ENCODE data around the gene NEK6. TPM values are rescaled to one million over a fixed set of nuclear protein-coding genes. Genes with fewer than 3 reads are reported as not detected.

The NEK6 gene
- total RNA-seq, 1 experiment from 2014 or later = 66.6 TPM

DNA sequence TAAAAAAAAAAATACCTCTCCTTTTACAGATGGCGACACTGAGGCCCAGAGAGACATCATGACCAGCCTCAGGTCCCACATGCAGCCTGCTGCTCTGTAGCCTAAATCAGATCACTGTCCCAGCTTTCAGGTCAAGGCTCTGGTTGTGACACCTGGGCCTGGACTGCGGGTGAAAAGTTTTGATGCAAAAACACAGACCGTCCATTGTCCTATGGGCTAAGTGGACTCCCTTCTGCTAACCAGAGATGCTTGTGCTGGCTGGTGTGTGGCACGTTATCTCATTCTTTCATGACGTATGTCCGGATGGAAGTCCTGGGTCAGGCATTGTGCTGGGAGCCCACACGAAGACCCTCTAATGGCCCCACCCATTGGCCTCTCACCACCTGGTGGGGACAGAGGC, 7.8 kb downstream of the NEK6 start:
- H3K27ac Mint-ChIP-seq (ENCODE audit: unreplicated experiment) = peak overlapping the region; percentile 61
- ChIA-PET POLR2A (no interaction called here), CTCF (no interaction called here)
- peaks cover 31% of the 10 kb centered on the region for H3K4me1 ChIP-seq
- TF ChIP-seq, protein P1, sequence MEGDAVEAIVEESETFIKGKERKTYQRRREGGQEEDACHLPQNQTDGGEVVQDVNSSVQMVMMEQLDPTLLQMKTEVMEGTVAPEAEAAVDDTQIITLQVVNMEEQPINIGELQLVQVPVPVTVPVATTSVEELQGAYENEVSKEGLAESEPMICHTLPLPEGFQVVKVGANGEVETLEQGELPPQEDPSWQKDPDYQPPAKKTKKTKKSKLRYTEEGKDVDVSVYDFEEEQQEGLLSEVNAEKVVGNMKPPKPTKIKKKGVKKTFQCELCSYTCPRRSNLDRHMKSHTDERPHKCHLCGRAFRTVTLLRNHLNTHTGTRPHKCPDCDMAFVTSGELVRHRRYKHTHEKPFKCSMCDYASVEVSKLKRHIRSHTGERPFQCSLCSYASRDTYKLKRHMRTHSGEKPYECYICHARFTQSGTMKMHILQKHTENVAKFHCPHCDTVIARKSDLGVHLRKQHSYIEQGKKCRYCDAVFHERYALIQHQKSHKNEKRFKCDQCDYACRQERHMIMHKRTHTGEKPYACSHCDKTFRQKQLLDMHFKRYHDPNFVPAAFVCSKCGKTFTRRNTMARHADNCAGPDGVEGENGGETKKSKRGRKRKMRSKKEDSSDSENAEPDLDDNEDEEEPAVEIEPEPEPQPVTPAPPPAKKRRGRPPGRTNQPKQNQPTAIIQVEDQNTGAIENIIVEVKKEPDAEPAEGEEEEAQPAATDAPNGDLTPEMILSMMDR (IDR thresholded peaks at IDR 0.05; ENCODE audit: insufficient read depth in 1 of 2, low read depth in 1 of 2, low read length in 1 of 2, severe bottlenecking in 1 of 2, unreplicated experiment in 1 of 2) = no peak
- no TSS peak for BruUV-seq (replicated peaks)
- no peaks in the 10 kb centered on the region for H3K9me3 ChIP-seq
- H3K27me3 Mint-ChIP-seq (ENCODE audit: insufficient read depth, unreplicated experiment) = no peaks in the 10 kb centered on the region
- no peaks in the 10 kb centered on the region for H3K9me3 Mint-ChIP-seq (ENCODE audit: unreplicated experiment)
- no peak for DNase-seq
- H3K36me3 Mint-ChIP-seq (ENCODE audit: insufficient read depth, unreplicated experiment) = peaks cover 21% of the 10 kb centered on the region
- H3K27me3 ChIP-seq (replicated peaks; ENCODE audit: control insufficient read depth, insufficient read depth, low read length) = no peaks in the 10 kb centered on the region
- intact Hi-C loops (cut with micrococcal nuclease; ENCODE audit: unreplicated experiment) = no loop called here
- no peak overlapping the region for H3K4me3 ChIP-seq (ENCODE audit: low read depth, low read length)
- peaks cover 19% of the 10 kb centered on the region for H3K4me1 Mint-ChIP-seq (ENCODE audit: low read depth, unreplicated experiment)
- no peak overlapping the region for H3K4me3 Mint-ChIP-seq (ENCODE audit: unreplicated experiment)
- H3K36me3 ChIP-seq (ENCODE audit: control insufficient read depth, insufficient read depth, low read length) = peaks cover 1% of the 10 kb centered on the region; the same call in 1 of the 2 replicates

DNA sequence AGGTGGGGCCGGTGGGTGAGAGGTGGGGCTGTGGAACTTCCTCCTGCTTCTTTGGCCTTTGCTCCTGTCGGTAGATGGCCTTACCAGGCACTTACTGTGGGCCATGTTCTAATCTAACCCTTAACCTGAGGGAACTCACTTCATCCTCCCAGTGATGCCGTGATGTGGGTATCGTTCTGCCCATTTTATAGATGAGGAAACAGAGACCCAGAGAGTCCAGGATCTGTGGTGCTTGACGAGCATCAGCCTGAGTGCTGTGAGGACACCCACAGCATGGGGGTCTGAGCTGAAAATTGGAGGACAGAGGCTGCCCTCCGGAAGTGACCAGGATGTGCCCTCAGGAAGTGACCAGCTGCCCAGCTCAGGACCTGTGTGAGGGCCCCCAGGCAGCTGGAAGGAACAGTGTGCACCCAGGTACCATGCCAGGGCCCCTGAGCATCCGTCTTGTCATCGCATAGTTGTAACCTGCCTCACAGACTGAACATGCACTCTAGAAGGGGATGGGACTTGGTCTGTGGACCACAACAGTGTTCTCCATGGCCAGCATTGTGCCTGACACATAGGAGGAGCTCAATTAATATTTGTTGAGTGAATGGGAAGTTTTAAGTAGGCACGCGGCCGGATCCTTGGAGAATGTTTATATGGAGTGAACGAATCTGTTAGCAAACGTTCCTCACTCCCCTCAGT, 8.5 kb downstream of the NEK6 start:
- Mint-ChIP-seq H3K9me3 (ENCODE audit: unreplicated experiment) (no peaks in the 10 kb centered on the region), H3K27ac (ENCODE audit: unreplicated experiment) (peak overlapping the region; percentile 61), H3K36me3 (ENCODE audit: insufficient read depth, unreplicated experiment) (peaks cover 21% of the 10 kb centered on the region), H3K4me1 (ENCODE audit: low read depth, unreplicated experiment) (peaks cover 13% of the 10 kb centered on the region), H3K4me3 (ENCODE audit: unreplicated experiment) (no peak overlapping the region), H3K27me3 (ENCODE audit: insufficient read depth, unreplicated experiment) (no peaks in the 10 kb centered on the region)
- POLR2A ChIA-PET = no interaction called here
- H3K27me3 ChIP-seq (replicated peaks; ENCODE audit: control insufficient read depth, insufficient read depth, low read length) = no peaks in the 10 kb centered on the region
- DNase-seq = no peak
- TF ChIP-seq, protein P1 (IDR thresholded peaks at IDR 0.05; ENCODE audit: insufficient read depth in 1 of 2, low read depth in 1 of 2, low read length in 1 of 2, severe bottlenecking in 1 of 2, unreplicated experiment in 1 of 2) = no peak
- intact Hi-C loops (cut with micrococcal nuclease; ENCODE audit: unreplicated experiment) = no loop called here
- no peaks in the 10 kb centered on the region for H3K9me3 ChIP-seq
- peaks cover 24% of the 10 kb centered on the region for H3K4me1 ChIP-seq
- H3K4me3 ChIP-seq (ENCODE audit: low read depth, low read length) = no peak overlapping the region
- BruUV-seq (replicated peaks) = no TSS peak
- CTCF ChIA-PET = no interaction called here
- no peaks in the 10 kb centered on the region; the same call in 1 of the 2 replicates for H3K36me3 ChIP-seq (ENCODE audit: control insufficient read depth, insufficient read depth, low read length)

DNA sequence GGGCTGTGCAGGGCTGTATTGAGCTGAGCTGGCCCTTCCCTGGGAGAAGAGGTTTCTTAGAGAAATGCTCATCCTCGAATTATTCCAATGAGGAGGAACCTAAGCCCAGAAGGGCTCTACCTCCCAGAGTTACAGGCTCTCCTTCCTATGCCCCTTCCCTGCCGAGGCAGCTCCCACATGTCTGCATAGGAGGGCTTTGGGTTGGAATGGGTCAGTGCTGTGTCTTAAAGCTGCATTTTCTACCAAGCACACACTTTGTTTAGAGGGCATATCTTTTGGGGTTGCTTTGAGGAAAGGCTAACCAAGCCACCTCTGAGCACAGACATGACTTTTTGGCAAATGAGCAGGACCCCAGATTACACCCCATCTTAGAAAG, 9.1 kb downstream of the NEK6 start:
- Mint-ChIP-seq H3K4me3 (ENCODE audit: unreplicated experiment) (no peak overlapping the region), H3K4me1 (ENCODE audit: low read depth, unreplicated experiment) (peaks cover 8% of the 10 kb centered on the region), H3K9me3 (ENCODE audit: unreplicated experiment) (no peaks in the 10 kb centered on the region), H3K36me3 (ENCODE audit: insufficient read depth, unreplicated experiment) (peaks cover 21% of the 10 kb centered on the region), H3K27ac (ENCODE audit: unreplicated experiment) (no peak overlapping the region), H3K27me3 (ENCODE audit: insufficient read depth, unreplicated experiment) (no peaks in the 10 kb centered on the region)
- DNase-seq = no peak
- ChIA-PET CTCF (no interaction called here), POLR2A (no interaction called here)
- intact Hi-C loops (cut with micrococcal nuclease; ENCODE audit: unreplicated experiment) = no loop called here
- Histone ChIP-seq H3K36me3 (ENCODE audit: control insufficient read depth, insufficient read depth, low read length) (no peaks in the 10 kb centered on the region; the same call in 1 of the 2 replicates), H3K4me3 (ENCODE audit: low read depth, low read length) (no peak overlapping the region), H3K9me3 (no peaks in the 10 kb centered on the region), H3K27me3 (replicated peaks; ENCODE audit: control insufficient read depth, insufficient read depth, low read length) (no peaks in the 10 kb centered on the region), H3K4me1 (peaks cover 21% of the 10 kb centered on the region)
- BruUV-seq (replicated peaks) = no TSS peak
- TF ChIP-seq, protein P1 (IDR thresholded peaks at IDR 0.05; ENCODE audit: insufficient read depth in 1 of 2, low read depth in 1 of 2, low read length in 1 of 2, severe bottlenecking in 1 of 2, unreplicated experiment in 1 of 2) = no peak

Measured in Caco-2 (cell line).